CD4-positive, alpha-beta T cell (primary cell): ENCODE measurements around the gene SULT1B1. TPM values are rescaled to one million over a fixed set of nuclear protein-coding genes. Genes with fewer than 3 reads are reported as not detected.
A peak's percentile ranks its signal among the peaks of the same experiment; 100 is the strongest.

Experiments used
- ATAC-seq: fragments of 200-7000 bp; cut with Tn5 transposase; one replicate; pipeline ENCODE4 v1.10.0; 2022; ENCODE audit warnings: mild to moderate bottlenecking; ENCODE audit not compliant: poor library complexity
- CTCF ChIA-PET: fragments of 350-600 bp; sonication (Branson Sonifier 250); formaldehyde crosslinking; loops from one replicate; lab custom pipeline; 2021; ENCODE audit warnings: antibody characterized with exemption, inconsistent platforms; lab: Charles Lee
- POLR2A ChIA-PET: fragments of 350-600 bp; sonication (Branson Sonifier 250); formaldehyde crosslinking; loops from one replicate; lab custom pipeline; 2021; ENCODE audit warnings: antibody characterized with exemption, inconsistent platforms; lab: Charles Lee
- DNase-seq, 14 experiments: peaks; one replicate each; pipeline ENCODE4 v3.0.0-alpha.2; 2013 to 2020; ENCODE audit warnings: mixed read lengths in 2 of 14
- H3K27ac ChIP-seq, 2 donors: one replicate each; pipeline versions ENCODE4 v1.5.1 to v1.7.0; 2013; ENCODE audit warnings: low read length in 2 of 2, low read depth in 1 of 2, mild to moderate bottlenecking in 1 of 2
- H3K27me3 ChIP-seq, 2 experiments: 1 replicate in 1 of 2; 2 replicates in 1 of 2; pipeline versions ENCODE4 v1.6.1 to v1.7.0; 2013; ENCODE audit warnings: low read length in 2 of 2, control low read depth in 1 of 2, mild to moderate bottlenecking in 1 of 2, moderate library complexity in 1 of 2; ENCODE audit not compliant: insufficient read depth in 2 of 2, control insufficient read depth in 1 of 2
- H3K36me3 ChIP-seq: one replicate; pipeline ENCODE4 v1.6.1; 2013; ENCODE audit warnings: low read length, control low read depth; ENCODE audit not compliant: insufficient read depth
- H3K4me1 ChIP-seq: one replicate; pipeline ENCODE4 v1.6.1; 2013; ENCODE audit warnings: low read length, control low read depth; ENCODE audit not compliant: insufficient read depth
- H3K4me3 ChIP-seq: one replicate; pipeline ENCODE4 v1.5.1; 2013; ENCODE audit warnings: mild to moderate bottlenecking, low read length, moderate library complexity
- H3K9me3 ChIP-seq, 2 experiments: 1 replicate in 1 of 2; 2 replicates in 1 of 2; pipeline versions ENCODE4 v1.6.1 to v1.7.0; 2013; ENCODE audit warnings: low read length in 2 of 2, mild to moderate bottlenecking in 2 of 2, control low read depth in 1 of 2, moderate library complexity in 1 of 2; ENCODE audit not compliant: control insufficient read depth in 1 of 2, insufficient read depth in 1 of 2
- H3K27ac Mint-ChIP-seq: one replicate; pipeline ENCODE4 v1.8.0; 2020; ENCODE audit warnings: mixed read lengths
- H3K27me3 Mint-ChIP-seq: one replicate; pipeline ENCODE4 v1.8.0; 2021; ENCODE audit warnings: mixed read lengths
- H3K36me3 Mint-ChIP-seq: one replicate; pipeline ENCODE4 v1.8.0; 2021; ENCODE audit warnings: low read depth, mixed read lengths
- H3K4me1 Mint-ChIP-seq: one replicate; pipeline ENCODE4 v1.8.0; 2021; ENCODE audit warnings: low read depth, mixed read lengths
- H3K4me3 Mint-ChIP-seq: one replicate; pipeline ENCODE4 v1.8.0; 2020; ENCODE audit warnings: mild to moderate bottlenecking, mixed read lengths
- H3K9me3 Mint-ChIP-seq: one replicate; pipeline ENCODE4 v1.8.0; 2020; ENCODE audit warnings: mixed read lengths
- CTCF ChIP-seq: fragments of 200-600 bp; IDR thresholded peaks from one replicate; pipeline ENCODE4 v1.8.0; 2022; ENCODE audit warnings: antibody characterized with exemption, mild to moderate bottlenecking
- intact Hi-C, 2 experiments: fragments of 100-400 bp; cut with DNase I in 1 of 2; cut with micrococcal nuclease in 1 of 2; formaldehyde crosslinking; loops; one replicate each; pipeline versions ENCODE4 v1.15.1 to v1.9.0; 2023 to 2025; cut with DNase I, micrococcal nuclease
- polyA plus RNA-seq, 2 donors: library from polyadenylated mRNA; unstranded; fragments of 120-200 nt; gene quantifications; one replicate each; pipeline ENCODE4 v1.2.1, GENCODE V29; 2013
- total RNA-seq, 174 experiments: library from RNA in 2 of 174; stranded (reverse) in 2 of 174; gene quantifications; one replicate each; pipeline ENCODE4 v1.2.3 and lab custom pipeline; 2021 to 2026

SULT1B1 gene
- 10 to 100 TPM in 1 of 2 experiments, 1 to 10 TPM in 1; 9.4 to 10.2 TPM for total RNA-seq
- 16.3 TPM for polyA plus RNA-seq (2013, experiment 1 of 2)
- polyA plus RNA-seq (2013, experiment 2 of 2): 13.2 TPM
- 0 to 77.8 (median 6.2) reads per million in 172 experiments for total RNA-seq (lab: John Stamatoyannopoulos, UW)

GRCh38 chr4:69760455-69760854 is at the start of gene SULT1B1:
TSS of gene SULT1B1 (minus strand) at chr4:69760620. CDS start at chr4:69755217, 5,403 bp downstream.
- Mint-ChIP-seq H3K27me3 (no peaks in the 10 kb centered on the region), H3K36me3 (peaks cover 22% of the 10 kb centered on the region), H3K4me3 (peak within 1 kb of the TSS; percentile 92), H3K4me1 (peaks cover 71% of the 10 kb centered on the region), H3K27ac (peak within 1 kb of the TSS; percentile 96), H3K9me3 (no peaks in the 10 kb centered on the region)
- peak within 1 kb of the TSS; percentile 8 to 60 for H3K27ac ChIP-seq
- H3K4me3 ChIP-seq: peak within 1 kb of the TSS; percentile 49
- no peaks in the 10 kb centered on the region for H3K36me3 ChIP-seq
- peak in 13 of 14 experiments; percentile 14 to 86 (median 58) for DNase-seq
- CTCF ChIA-PET: interaction anchor here (0.9 kb wide), 1 partner anchor 63 kb away, joined by 4 read pairs; no protein-coding TSS in a partner anchor
- intact Hi-C loops: loop anchor here in 1 of 2 experiments (5.0 kb wide), 1 partner anchor 62 kb away; no protein-coding TSS in a partner anchor
- peak; percentile 97 for ATAC-seq
- H3K9me3 ChIP-seq: no peaks in the 10 kb centered on the region
- peaks cover 10% of the 10 kb centered on the region for H3K4me1 ChIP-seq
- POLR2A ChIA-PET: interaction anchor here (0.7 to 1.9 kb wide), 16 partner anchors 8 to 99 kb away, joined by 3 to 13 read pairs (median 5); no protein-coding TSS in a partner anchor
- no peaks in the 10 kb centered on the region for H3K27me3 ChIP-seq
- no peak for TF ChIP-seq CTCF

- TF ChIP-seq CTCF: no peak
- Mint-ChIP-seq H3K36me3 (no peaks in the 10 kb centered on the region), H3K4me1 (no peaks in the 10 kb centered on the region), H3K9me3 (peaks cover 5% of the 10 kb centered on the region), H3K4me3 (no peak overlapping the region), H3K27ac (no peak overlapping the region), H3K27me3 (no peaks in the 10 kb centered on the region)
- DNase-seq (no peak), ATAC-seq (no peak)
- CTCF ChIA-PET: no interaction called here
- Histone ChIP-seq H3K27me3 (no peaks in the 10 kb centered on the region), H3K9me3 (no peaks in the 10 kb centered on the region), H3K4me1 (no peaks in the 10 kb centered on the region), H3K36me3 (no peaks in the 10 kb centered on the region), H3K4me3 (no peak overlapping the region), H3K27ac (no peak overlapping the region)
- POLR2A ChIA-PET: no interaction called here
- intact Hi-C loops: no loop called here
These were observed 40.2 kb upstream of the SULT1B1 start for GRCh38 chr4:69800599-69800998.

GRCh38 chr4:69799337-69799736 is 38.9 kb upstream of the SULT1B1 start:
- no peak overlapping the region for H3K27ac Mint-ChIP-seq
- no peaks in the 10 kb centered on the region for H3K27me3 ChIP-seq
- no peak for TF ChIP-seq CTCF
- H3K36me3 Mint-ChIP-seq: no peaks in the 10 kb centered on the region
- DNase-seq: no peak
- H3K4me1 ChIP-seq: no peaks in the 10 kb centered on the region
- H3K27me3 Mint-ChIP-seq: no peaks in the 10 kb centered on the region
- H3K4me3 ChIP-seq: no peak overlapping the region
- H3K9me3 Mint-ChIP-seq: peaks cover 5% of the 10 kb centered on the region
- intact Hi-C loops: no loop called here
- H3K9me3 ChIP-seq: no peaks in the 10 kb centered on the region
- H3K4me3 Mint-ChIP-seq: no peak overlapping the region
- ChIA-PET CTCF (no interaction called here), POLR2A (no interaction called here)
- no peaks in the 10 kb centered on the region for H3K36me3 ChIP-seq
- no peaks in the 10 kb centered on the region for H3K4me1 Mint-ChIP-seq
- no peak for ATAC-seq
- H3K27ac ChIP-seq: no peak overlapping the region
